ENCODE measurements around the gene SV2C. TPM values are rescaled to one million over a fixed set of nuclear protein-coding genes. Genes with fewer than 3 reads are reported as not detected.

The SV2C gene
- total RNA-seq, 1 experiment from 2014 or later: not detected

DNA sequence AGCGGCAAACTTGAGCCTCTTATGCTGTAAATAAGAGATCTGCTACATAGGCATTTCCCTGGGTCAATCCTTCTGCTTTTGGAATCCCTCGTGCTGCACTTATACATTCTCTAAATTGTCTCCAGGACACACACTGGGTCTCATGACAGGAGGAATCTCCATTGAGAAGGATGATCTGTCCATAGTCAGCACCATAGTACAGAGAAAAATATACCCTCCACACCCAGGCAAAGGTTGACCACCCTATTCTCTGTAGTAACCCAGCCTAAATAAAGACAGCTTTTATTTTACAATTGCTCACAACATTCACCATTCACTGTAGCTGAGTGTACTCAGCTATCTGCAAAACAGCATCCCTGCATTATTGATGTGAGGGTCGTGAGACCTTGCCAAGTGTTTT is 111.2 kb downstream of the SV2C start:
- intact Hi-C loops (cut with micrococcal nuclease): no loop called here
- Mint-ChIP-seq H3K27ac (ENCODE audit: low read depth, unreplicated experiment) (no peak overlapping the region), H3K27me3 (ENCODE audit: insufficient read depth, unreplicated experiment) (peaks cover 75% of the 10 kb centered on the region), H3K4me1 (ENCODE audit: insufficient read depth, unreplicated experiment) (no peaks in the 10 kb centered on the region), H3K9me3 (ENCODE audit: unreplicated experiment) (no peaks in the 10 kb centered on the region), H3K4me3 (ENCODE audit: unreplicated experiment) (no peak overlapping the region), H3K36me3 (ENCODE audit: insufficient read depth, unreplicated experiment) (no peaks in the 10 kb centered on the region)
- POLR2A ChIA-PET: no interaction called here
- DNase-seq (ENCODE audit: unreplicated experiment): no peak
- CTCF ChIA-PET: interaction anchor here (3.5 kb wide), 1 partner anchor 19 kb away, joined by 16 read pairs; no protein-coding TSS in a partner anchor
- TF ChIP-seq, protein P1, sequence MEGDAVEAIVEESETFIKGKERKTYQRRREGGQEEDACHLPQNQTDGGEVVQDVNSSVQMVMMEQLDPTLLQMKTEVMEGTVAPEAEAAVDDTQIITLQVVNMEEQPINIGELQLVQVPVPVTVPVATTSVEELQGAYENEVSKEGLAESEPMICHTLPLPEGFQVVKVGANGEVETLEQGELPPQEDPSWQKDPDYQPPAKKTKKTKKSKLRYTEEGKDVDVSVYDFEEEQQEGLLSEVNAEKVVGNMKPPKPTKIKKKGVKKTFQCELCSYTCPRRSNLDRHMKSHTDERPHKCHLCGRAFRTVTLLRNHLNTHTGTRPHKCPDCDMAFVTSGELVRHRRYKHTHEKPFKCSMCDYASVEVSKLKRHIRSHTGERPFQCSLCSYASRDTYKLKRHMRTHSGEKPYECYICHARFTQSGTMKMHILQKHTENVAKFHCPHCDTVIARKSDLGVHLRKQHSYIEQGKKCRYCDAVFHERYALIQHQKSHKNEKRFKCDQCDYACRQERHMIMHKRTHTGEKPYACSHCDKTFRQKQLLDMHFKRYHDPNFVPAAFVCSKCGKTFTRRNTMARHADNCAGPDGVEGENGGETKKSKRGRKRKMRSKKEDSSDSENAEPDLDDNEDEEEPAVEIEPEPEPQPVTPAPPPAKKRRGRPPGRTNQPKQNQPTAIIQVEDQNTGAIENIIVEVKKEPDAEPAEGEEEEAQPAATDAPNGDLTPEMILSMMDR (IDR thresholded peaks at IDR 0.05; ENCODE audit: unreplicated experiment): no peak
- BruUV-seq (replicated peaks): no TSS peak

DNA sequence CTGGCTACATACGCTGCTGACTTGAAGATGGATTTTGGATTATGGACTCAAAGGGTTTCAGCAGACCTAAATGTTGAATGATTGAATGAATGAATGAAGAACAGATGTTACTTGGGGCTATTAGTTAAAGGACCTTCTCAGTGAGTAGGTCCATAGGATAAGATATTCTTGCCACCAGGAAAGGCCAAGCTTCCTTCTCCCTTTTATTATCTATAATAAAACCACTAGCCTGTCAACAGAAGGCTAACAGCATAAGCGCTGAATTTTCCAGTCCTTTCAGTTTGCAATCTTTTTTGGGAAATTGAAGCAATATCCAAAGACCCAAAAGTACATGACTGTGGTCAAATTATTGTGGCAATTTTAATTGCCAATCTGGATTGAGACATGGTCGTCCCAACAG is 113.3 kb downstream of the SV2C start:
- ChIA-PET CTCF (interaction anchor here (1.4 kb wide), 1 partner anchor 11 kb away, joined by 4 read pairs; no protein-coding TSS in a partner anchor), POLR2A (interaction anchor here (0.7 kb wide), 1 partner anchor 1164 kb away, joined by 4 read pairs; no protein-coding TSS in a partner anchor)
- Mint-ChIP-seq H3K4me3 (ENCODE audit: unreplicated experiment) (no peak overlapping the region), H3K9me3 (ENCODE audit: unreplicated experiment) (no peaks in the 10 kb centered on the region), H3K36me3 (ENCODE audit: insufficient read depth, unreplicated experiment) (no peaks in the 10 kb centered on the region), H3K4me1 (ENCODE audit: insufficient read depth, unreplicated experiment) (no peaks in the 10 kb centered on the region), H3K27ac (ENCODE audit: low read depth, unreplicated experiment) (no peak overlapping the region), H3K27me3 (ENCODE audit: insufficient read depth, unreplicated experiment) (peaks cover 54% of the 10 kb centered on the region)
- intact Hi-C loops (cut with micrococcal nuclease): no loop called here
- no peak for DNase-seq (ENCODE audit: unreplicated experiment)
- TF ChIP-seq, protein P1 (IDR thresholded peaks at IDR 0.05; ENCODE audit: unreplicated experiment): no peak
- no TSS peak for BruUV-seq (replicated peaks)

DNA sequence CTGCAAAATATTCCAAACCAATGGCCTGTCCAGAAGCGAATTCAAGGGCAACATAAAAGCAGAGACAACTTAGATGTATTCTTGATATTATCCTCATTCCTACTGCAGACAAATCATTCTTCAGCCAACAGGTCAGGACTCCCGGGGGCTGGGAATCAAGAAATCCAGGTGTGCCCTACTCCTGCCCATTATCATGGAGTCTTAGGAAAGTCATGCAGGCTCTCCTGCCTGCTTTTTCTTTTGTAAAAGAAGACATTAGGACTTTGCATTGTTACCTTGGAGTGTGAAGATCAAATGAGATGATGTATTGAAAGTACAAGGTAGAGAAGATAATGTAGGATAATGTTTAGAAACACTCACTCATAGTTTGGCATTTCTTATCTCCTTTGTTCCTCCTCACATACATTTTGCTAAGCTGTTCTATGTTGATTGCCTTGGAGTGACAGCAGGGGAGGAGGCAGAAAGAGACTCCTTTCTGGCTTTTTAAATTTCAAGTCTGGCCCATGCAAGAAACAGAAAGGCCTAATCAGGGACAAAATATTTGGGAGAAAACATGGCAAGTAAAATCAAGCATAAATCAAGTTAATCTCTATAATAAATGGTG is 113.8 kb downstream of the SV2C start:
- no peaks in the 10 kb centered on the region for H3K4me1 Mint-ChIP-seq (ENCODE audit: insufficient read depth, unreplicated experiment)
- H3K27ac Mint-ChIP-seq (ENCODE audit: low read depth, unreplicated experiment): no peak overlapping the region
- no peaks in the 10 kb centered on the region for H3K9me3 Mint-ChIP-seq (ENCODE audit: unreplicated experiment)
- H3K27me3 Mint-ChIP-seq (ENCODE audit: insufficient read depth, unreplicated experiment): peaks cover 48% of the 10 kb centered on the region
- no TSS peak for BruUV-seq (replicated peaks)
- no peaks in the 10 kb centered on the region for H3K36me3 Mint-ChIP-seq (ENCODE audit: insufficient read depth, unreplicated experiment)
- POLR2A ChIA-PET: no interaction called here
- no peak for DNase-seq (ENCODE audit: unreplicated experiment)
- no peak overlapping the region for H3K4me3 Mint-ChIP-seq (ENCODE audit: unreplicated experiment)
- CTCF ChIA-PET: interaction anchor here (1.0 kb wide), 1 partner anchor 9 kb away, joined by 3 read pairs; no protein-coding TSS in a partner anchor
- TF ChIP-seq, protein P1 (IDR thresholded peaks at IDR 0.05; ENCODE audit: unreplicated experiment): no peak
- intact Hi-C loops (cut with micrococcal nuclease): no loop called here

DNA sequence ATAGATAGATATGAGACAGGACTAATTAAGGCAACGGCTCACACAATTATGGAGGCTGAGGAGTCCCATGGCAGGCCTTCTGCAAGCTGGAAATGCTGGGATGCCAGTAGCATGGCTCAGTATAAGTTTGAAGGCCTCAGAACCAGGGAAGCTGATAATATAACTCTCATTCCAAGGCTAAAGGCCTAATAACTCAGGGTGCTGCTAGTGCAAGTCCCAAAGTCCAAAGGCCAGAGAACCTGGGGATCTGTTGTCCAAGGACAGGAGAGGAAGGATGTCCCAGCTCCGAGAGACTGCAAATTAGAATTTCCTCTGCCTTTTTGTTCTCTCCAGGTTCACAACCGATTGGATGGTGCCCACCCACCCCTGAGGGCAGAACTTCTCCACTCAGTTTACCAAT is 114.5 kb downstream of the SV2C start:
- POLR2A ChIA-PET: interaction anchor here (0.6 to 0.7 kb wide), 2 partner anchors 575 to 639 kb away, joined by 3 read pairs; no protein-coding TSS in a partner anchor

More for the DNA sequence above, 114.5 kb downstream of the SV2C start:
- TF ChIP-seq, protein P1 (IDR thresholded peaks at IDR 0.05; ENCODE audit: unreplicated experiment): no peak
- intact Hi-C loops (cut with micrococcal nuclease): no loop called here
- BruUV-seq (replicated peaks): no TSS peak
- H3K9me3 Mint-ChIP-seq (ENCODE audit: unreplicated experiment): no peaks in the 10 kb centered on the region
- H3K27me3 Mint-ChIP-seq (ENCODE audit: insufficient read depth, unreplicated experiment): peaks cover 41% of the 10 kb centered on the region
- CTCF ChIA-PET: interaction anchor here (0.7 to 1.9 kb wide), 3 partner anchors 8 to 23 kb away, joined by 3 to 8 read pairs (median 4); no protein-coding TSS in a partner anchor
- no peak overlapping the region for H3K4me3 Mint-ChIP-seq (ENCODE audit: unreplicated experiment)
- no peak overlapping the region for H3K27ac Mint-ChIP-seq (ENCODE audit: low read depth, unreplicated experiment)
- no peaks in the 10 kb centered on the region for H3K4me1 Mint-ChIP-seq (ENCODE audit: insufficient read depth, unreplicated experiment)
- no peaks in the 10 kb centered on the region for H3K36me3 Mint-ChIP-seq (ENCODE audit: insufficient read depth, unreplicated experiment)
- DNase-seq (ENCODE audit: unreplicated experiment): no peak
